Stimulated activated CD4-positive, alpha-beta T cell treated with anti-CD3 and anti-CD28 coated beads, Interleukin-12 subunit alpha, Interleukin-12 subunit beta, amount 100 ng/mL, for 4 hours (primary cell): ENCODE measurements around the gene C4orf50.
"Not testable (repeated sequence)": the region's sequence is repeated elsewhere in the genome, so short reads cannot be mapped to it uniquely, and the experiment has no call there.

Experiments used
- DNase-seq: peaks from one replicate; pipeline ENCODE4 v3.0.0-alpha.2; 2020

C4orf50 gene

DNA sequence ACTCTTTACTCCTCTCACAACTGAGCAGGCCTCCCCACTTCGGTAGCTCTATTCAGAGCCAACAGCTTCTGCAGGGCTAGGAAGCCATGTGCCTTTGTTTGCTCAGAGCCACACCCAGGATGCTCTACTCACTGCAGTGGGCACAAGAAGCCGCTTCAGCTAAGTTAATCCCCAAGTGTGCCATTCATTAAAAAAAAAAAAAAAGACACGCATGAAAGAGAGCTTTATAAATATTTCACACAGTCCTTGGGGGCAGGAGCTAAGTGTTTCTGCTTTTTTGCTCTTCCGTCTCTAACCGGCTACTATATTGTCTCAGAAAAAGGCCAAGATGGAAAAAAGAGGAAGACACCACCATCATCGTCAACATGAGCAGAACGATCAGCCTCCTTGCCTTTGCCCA lies 133.4 kb downstream of the C4orf50 start:
- no peak for DNase-seq

DNA sequence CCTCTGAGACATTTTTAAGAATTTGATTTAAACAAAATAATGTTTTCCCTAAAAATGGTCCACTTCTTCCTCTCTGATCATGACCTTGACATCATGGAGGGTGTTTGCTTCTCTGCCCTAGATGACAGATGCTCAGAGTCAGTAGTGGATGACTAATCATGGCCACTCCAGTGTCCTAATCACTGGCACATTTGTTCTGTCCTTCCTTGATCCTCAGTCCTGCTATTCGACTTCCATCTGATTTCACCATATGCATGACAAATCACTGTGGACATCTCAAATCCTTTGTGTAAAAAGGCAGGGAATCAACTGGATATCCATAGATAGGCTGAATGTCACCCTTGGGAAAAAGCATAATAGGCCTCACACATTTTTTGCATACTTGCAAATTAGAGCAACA lies 134.3 kb downstream of the C4orf50 start:
- no peak for DNase-seq

DNA sequence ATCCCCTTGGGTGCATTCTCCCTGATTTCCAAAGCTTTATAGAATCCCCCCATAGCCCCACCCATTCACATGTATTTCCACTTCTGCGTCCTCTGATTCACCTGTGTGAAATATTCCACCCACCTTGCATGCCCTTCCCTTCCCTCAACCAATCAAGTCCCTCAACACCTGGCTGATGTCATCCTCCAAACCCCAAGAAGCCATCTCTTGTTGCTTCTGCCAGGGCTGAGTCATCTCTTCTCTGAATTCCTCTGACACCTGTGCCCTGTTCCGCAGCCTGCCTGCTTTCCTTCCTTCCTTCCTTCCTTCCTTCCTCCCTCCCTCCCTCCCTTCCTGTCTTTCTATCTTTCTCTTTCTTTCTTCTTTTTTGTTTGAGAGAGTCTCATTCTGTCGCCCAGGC lies 135.3 kb downstream of the C4orf50 start:
- DNase-seq = no peak

DNA sequence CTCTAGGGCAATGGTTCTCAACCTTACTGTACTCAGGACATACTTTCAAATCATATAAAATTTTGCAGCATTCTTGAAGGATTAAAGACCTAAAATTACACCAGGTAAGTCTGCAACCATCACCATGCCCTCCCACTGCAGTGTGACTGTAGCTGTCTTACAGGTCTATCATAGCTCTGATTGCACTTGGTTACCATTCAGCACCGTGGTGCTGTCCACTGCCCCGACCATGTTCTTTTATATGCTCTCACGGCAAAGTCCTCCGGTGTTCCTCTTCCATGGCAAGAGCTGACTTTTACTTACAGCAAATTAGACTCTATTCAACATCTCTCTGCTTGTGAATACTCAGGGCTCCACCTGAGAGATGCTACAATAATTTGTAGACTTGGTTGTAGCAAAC lies 136.9 kb downstream of the C4orf50 start:
- no peak for DNase-seq

DNA sequence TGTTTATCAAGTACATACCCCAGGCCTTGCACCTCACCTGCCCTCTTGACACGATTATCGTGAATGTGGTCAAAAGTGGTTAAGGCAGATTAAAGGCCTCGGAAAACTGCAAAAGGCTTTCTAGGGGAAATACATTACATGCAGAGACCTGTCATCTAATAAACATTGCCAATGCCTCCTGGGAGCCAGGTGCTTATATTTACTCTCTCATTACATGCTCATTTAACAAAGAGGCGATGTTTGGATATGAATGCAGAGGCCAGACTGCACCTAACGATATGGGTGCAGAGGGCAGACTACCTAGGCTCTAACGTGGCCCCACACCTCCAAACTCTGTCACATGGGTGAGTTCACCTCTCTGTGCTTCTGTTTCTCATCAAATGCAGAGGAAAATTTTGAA lies 139.9 kb downstream of the C4orf50 start:
- no peak for DNase-seq

DNA sequence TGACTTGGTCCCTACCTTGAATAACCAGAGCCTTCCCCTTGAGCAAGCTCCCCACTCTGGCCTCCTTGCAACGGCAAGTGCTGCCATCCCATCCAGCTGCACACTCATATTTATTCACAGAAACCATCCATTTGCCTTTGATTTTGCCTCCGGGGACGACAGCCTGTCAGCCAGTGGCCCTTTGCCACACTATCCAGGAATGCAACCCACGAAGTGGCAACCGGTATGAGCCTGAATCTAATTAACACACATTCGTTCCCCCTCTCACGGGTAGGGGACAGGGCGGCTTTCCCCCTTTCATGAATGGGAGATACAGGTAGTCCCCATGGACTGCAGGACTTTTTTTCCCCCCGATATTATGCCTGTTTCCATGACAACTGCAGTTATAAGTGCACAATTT lies 140.8 kb downstream of the C4orf50 start:
- DNase-seq = no peak

DNA sequence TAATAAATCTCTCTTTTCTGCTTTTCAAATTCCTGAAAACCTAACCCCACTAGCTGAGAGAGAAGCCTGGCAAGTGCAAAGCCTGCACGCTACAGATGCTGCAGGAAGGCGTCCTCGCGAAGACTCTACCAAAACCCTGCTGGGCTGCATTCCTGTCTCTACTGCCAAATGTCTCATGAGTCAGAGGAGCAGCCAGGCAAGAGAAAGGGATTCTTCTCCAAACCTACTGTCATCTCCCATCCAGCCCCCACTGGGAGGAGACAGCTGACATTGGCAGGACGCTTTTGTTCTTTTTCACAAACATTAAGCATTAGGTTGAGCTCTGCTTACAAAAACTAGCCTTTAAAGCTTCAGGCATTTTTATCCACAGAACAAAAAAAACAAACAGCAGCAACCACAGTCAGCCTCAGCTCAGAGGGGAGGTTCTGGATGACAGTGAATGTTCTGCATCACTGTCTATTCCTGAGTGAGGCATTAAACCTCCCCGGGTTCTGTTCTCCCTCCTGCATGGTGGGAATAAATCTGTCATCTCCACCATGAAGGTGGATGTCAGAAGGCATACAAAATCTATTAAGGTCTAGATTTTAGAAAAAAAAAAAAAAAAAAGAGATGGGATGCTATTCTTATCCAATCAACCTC lies 143.3 kb downstream of the C4orf50 start:
- DNase-seq = no peak

DNA sequence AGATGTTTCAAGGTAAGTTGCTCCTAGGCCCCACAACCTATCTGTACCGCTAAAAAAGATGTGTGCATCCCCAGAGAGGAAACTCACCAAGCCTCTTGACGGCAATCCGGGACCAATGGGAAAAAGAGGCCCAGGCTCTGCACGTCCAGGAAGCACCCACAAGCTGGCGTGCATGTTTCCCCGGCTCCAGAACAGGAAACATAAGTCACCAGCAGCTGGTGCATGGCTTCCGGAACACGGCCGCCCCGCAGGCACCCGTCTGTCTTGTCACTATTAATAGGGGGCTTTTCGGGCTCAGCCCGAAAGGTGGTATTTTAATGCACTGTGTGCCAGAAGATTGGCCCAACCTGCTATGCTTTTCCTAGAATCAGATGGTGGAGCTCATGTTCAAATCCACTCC lies 147.5 kb downstream of the C4orf50 start:
- DNase-seq = no peak

DNA sequence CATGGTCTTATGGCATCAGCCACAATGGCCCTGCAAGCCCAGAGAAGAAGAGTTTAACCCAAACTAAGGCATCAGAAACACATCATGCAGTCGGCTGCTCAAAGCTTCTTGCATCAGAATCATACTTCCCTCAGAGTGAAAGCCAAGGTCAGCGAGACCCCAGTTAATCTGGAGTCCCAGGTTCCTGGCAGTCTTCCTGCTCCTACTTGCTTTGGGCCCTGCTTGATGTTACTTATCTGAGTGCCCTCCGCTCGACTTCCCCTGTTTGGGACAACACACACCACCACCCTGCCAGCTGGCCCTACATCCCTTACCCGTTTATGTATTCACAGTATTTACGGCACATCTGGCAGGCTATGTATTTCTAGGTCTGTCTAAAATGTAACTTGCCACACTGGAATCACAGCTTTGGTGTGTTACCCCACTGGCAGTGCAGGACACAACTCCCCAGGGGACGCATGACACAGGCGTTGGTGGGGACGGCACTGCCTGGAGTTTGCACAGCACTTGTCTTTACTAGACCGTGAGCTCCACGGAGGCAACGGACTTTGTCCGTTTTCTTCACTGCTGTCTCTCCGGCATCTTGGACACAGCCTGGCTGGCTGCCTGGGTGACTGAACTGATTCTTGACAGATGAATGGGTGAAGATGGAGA lies 148.1 kb downstream of the C4orf50 start:
- DNase-seq = no peak

DNA sequence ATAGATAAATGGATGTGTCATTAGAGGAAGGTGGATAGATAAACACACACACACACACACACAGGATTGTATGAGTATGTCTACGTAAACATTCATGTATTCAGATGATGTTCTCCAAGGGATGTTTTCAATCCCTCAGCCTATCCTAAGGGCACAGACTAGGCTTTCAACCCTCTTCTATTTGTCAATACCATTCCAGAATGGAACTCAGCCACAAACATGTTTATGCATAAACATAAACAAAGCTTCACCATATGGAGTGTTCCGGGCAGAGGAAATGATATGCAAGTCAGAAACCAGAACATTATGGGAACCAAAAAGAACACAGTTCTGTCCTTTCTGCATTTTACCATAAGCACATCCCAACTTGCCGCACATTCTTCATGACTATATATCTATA lies 150.4 kb downstream of the C4orf50 start:
- DNase-seq = no peak

DNA sequence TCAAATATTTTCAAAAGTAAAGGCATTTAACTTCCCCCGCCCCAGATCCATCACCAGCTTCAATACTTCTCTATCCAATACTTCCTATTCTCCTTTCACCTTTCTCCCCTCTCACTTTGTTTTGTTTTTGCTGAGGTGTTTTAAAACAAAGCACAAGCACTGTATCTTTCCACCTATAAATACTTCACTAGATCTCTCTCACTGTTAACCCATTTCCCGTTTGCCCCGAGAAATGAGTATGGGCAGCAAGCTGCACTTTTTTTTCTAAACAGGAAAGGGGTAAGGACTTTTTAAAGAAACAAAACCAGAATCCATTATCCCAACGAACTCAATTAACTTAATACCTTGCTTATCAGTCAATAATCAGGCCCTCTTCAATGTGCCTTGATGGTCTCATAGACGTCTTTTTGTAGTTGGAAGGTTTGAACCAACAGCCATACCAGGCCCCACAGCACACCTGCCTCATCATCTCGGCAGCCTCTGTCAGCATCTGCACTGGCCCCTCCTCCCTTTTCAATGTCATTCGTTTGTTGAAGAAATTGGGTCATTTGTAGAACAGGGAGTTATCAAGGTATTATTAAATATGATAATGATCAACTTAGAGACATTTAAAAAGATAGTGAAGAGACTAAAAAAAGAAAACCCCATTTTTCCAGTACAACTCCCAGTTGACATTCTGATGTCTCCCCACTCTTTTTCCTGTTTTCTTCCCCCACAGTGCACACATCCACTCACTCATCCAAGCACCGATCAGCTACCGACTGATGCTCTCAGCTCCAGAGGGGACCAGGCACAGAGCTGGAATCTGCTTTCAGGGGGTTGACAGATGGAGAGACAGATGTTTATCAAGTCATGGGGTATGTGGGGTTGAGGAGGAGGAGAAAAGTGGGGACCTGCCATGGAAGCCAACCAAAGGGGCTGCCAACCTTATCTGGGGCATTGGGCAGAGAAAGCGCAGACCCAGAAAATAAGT lies 151.1 kb downstream of the C4orf50 start:
- DNase-seq = no peak

DNA sequence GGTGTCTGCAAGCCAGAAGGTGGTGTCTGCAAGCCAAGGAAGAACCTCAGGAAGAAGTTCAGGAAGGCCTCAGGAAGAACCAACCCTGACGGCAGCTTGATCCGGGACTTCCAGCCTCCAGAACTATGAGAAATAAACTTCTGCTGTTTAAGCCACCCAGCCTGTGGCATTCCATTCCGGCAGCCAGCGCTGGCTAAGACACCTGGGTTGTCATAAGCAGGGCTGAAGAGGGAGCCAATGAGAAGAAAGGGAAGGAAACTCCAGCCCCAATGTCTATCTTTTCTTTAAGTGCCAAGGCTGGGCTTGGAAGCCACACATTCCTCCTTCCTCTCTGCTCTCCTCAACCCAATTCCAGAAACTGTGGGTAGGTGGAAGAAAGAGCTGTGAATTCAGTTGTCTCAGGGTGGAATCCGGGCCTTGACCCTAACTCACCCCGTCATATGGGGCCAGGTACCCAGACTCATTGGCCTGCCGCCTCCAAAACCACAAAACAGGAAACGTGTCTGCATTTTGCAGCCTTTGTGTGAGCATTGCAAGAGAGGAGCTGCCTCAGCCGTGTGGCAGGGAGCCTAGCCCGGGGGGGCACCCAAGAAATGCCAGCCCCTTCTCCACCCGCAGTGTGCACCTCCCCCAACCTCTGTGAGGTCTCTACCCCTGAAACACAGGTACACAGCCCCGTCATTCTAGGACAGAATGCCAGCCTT lies 152.2 kb downstream of the C4orf50 start:
- no peak for DNase-seq

DNA sequence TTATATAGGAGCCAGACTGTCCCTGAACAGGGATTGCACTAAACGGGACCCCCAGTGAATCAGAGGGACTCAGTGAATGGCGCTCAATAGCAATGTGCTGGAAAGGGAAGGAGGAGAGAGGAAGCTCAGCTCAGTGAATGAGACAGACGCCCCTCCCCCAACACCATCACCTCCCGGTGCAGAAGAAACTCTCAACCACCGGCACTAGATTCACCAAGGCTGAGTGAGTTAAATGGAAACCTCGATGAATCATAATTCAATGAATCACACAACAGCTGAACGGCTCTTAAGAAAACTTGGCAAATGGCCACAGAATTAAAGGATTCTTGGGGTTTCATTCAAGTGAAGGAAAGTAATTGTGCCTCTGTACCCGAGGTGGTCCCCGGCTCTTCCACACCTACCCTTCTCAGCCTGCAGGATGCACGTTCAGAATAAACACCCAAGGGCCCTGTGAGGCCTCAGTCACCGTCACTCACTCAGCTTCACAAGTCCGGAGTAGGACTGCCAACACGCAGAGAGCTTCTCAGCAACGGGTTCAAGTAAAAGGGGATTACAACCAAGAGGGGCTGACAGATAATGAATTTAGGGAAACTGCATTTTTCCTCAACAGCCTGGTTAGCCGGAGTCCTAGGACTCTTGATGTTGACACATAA lies 154.6 kb downstream of the C4orf50 start:
- DNase-seq = peak; percentile 27

DNA sequence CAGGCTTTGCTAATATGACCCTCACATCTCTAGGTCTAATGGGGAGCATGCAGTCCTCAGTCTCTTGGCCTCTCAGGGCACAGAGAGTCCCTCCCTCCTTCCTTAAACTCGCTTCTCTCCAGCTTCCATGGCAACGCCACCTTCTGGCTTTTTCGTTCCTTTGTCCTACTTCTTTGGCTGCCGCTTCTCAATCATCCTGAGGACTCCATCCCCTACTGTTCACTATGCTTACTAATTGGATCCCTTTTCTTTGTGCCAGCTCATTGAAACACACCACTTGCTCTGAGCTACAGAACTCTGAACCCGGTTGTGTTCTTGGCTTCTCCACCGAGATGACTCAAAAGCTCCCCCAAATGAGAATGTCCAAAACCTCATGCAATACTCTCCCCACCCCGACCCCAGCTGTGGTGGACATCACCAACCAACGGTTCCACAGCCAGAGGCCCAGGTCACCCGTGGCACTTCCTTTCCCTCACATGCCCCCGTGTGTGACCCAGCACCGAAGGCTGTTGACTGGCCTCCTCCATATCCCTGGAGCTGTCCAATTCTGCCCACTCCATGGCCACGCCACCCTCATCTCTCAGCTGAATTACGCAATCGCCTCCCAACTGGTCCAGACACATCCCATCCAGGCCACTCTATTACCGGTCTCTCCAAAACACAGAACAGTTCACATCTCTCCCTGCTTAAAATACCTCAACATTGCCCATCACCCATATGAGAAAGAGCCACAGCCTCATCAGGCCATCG lies 160.0 kb downstream of the C4orf50 start:
- no peak for DNase-seq

DNA sequence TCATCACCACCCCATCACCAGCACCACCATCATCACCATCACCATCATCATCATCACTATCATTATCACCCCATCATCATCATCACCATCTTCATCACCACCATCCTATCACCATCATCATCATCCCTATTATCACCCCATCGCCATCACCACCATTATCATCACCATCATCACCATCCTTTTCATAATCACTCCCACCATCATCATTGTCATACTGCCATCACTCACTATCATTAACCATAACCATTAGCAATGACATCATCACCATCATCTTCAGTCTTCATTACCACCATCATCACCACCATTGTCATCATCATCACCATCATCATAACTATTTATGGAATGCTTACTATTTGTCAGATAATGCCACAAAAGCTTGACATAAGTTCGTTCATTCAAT lies 161.0 kb downstream of the C4orf50 start:
- DNase-seq = no peak

DNA sequence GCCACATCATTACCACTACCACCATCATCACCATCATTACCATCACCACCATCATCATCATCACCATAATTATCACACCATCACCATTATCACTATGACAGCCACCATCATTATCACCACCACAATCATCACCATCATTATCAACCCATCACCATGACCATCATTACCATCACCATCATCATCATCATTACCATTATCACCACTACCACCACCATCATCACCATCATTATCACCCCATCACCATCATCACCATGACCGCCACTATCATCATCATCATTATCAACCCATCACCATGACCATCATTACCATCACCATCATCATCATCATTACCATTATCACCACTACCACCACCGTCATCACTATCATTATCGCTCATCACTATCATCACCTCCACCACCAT lies 161.9 kb downstream of the C4orf50 start:
- not testable (repeated sequence) for DNase-seq

DNA sequence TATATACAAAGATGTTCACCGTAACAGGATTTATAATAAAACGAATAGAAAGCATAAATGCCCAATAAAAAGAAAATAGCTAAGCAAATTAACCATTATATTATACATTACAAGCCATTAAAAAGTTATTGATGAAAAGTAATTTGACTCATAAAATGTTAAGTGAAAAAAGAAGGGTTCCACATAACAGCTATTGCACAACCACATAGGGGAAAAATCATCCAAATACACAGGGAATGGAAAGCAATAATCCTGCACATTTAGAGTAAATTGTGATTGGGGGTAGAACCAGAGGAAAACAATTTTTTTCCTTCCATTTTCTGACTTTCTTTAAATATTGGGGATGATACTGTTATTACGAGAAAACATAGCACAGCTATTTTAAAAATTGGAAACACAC lies 163.3 kb downstream of the C4orf50 start:
- no peak for DNase-seq

DNA sequence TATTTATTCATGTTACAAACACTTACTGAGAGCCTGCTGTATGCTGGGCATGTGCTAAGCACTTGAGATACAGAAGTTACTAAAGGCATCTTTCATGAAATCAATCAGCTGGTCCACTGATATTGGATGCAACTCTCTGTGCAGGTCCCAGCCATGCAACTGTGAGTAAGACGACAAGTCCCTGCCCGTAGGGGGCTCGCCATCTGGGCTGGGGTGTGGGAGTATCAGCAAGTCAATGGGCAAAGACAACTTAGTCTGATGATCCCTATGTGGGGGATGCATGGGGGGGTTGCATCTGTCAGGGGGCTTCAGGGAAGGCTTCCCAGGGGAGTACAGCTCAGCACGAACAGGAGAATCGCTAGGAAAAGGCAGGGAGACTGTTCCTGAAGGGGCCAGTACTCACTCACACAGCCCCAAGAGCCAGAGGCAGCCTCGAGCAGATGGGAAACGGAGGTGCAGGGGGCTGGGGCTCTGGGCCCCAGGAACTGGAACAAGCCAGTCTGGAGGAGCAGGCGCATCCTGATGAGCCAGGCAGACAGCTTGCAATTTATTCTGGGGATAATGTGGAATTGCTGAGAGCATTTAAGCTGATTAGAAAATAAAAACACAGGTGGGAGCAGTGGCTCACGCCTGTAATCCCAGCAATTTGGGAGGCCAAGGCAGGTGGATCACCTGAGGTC lies 165.6 kb downstream of the C4orf50 start:
- no peak for DNase-seq

DNA sequence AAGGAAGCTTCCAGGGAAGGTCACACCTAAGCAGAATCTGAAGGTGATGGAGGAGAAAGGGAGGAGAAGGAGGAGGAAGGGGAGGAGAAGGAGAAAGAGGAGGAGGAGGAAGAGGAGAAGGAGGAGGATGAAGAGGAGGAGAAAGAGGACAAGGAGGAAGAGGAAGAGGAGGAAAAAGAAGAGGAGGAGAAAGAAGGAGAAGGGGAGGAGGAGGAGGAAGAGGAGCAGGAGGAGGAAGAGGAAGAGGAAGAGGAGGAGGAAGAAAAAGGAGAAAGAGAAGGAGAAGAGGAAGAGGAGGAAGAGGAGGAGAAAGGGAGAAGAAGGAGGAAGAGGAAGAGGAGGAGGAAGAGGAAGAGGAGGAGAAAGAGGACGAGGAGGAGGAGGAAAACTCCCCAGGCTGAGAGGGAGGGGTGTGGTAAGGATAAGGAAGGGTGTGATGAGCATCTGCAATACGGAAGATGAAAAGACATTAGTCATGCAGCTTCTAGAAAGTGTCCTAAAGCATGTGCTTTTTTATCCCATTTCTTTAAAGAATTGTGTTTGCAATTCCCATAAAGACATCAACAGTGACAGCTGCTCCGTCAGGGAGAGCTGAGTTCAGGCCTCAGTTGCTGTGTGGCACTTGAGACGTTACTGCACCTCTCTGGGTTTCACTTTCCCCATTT lies 166.5 kb downstream of the C4orf50 start:
- no peak for DNase-seq
